Panc1 (cell line): Measurements from ENCODE around the gene MEIS1.

Experiments used
- CTCF ChIP-seq: fragments of 450-650 bp; IDR thresholded peaks from 2 replicates; pipeline ENCODE4 v1.5.1; 2017; ENCODE audit warnings: mild to moderate bottlenecking
- POLR2AphosphoS5 ChIP-seq: IDR thresholded peaks from 2 replicates; pipeline ENCODE4 v1.6.1; 2012; ENCODE audit warnings: mild to moderate bottlenecking, low read depth, low read length, moderate library complexity
- REST ChIP-seq, 2 experiments: IDR thresholded peaks; 2 replicates each; pipeline ENCODE4 v1.6.1; 2011 to 2012; ENCODE audit warnings: low read depth in 2 of 2, control low read depth in 1 of 2, low read length in 1 of 2, mild to moderate bottlenecking in 1 of 2, moderate library complexity in 1 of 2; ENCODE audit not compliant: insufficient read depth in 1 of 2

DNA sequence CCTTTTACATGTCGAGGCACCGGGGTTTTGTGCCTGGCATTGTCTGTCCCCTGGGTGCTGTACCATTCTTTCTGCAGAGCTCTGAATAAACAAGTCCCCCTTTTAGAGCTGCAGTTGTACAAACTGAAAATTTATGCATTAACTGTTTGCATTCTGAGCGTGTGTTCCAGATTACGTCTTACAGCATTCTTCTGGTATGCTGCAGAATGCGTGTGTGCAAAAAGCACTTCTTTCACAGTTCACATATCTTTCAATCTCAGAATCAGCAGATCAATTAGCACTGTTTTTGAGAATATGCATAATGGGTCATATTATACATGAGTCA is 27.5 kb downstream of the MEIS1 start:
- TF ChIP-seq CTCF, result no peak
- no peak for TF ChIP-seq POLR2AphosphoS5
- no peak for TF ChIP-seq REST (IDR thresholded peaks at IDR 0.05; ENCODE audit: insufficient read depth in 1 of 2, low read depth in 2 of 2, low read length in 1 of 2)
